ENCODE results near the gene LIPC.

Gene LIPC

GRCh38 chr15:58498821-58499580 is 67.2 kb downstream of the LIPC start:
- DNase-seq, result no peak

GRCh38 chr15:58501006-58501405 is 69.2 kb downstream of the LIPC start:
- no peak for DNase-seq

GRCh38 chr15:58501636-58502188 is 69.9 kb downstream of the LIPC start:
- no peak for DNase-seq

GRCh38 chr15:58503139-58504027 is 71.6 kb downstream of the LIPC start:
- no peak for DNase-seq

GRCh38 chr15:58504674-58505234 is 73.0 kb downstream of the LIPC start:
- DNase-seq, result no peak

- no peak for DNase-seq
These were observed 73.8 kb downstream of the LIPC start for GRCh38 chr15:58505581-58505980.

- no peak for DNase-seq
These were observed 74.3 kb downstream of the LIPC start for GRCh38 chr15:58506064-58506490.

GRCh38 chr15:58506783-58507668 is 75.2 kb downstream of the LIPC start:
- no peak for DNase-seq

GRCh38 chr15:58509556-58509955 is 77.8 kb downstream of the LIPC start:
- no peak for DNase-seq

- DNase-seq, result no peak
These were observed 79.2 kb downstream of the LIPC start for GRCh38 chr15:58510715-58511598.

- DNase-seq, result no peak
These were observed 79.8 kb downstream of the LIPC start for GRCh38 chr15:58511599-58511987.

- DNase-seq, result no peak
These were observed 80.7 kb downstream of the LIPC start for GRCh38 chr15:58512522-58512921.

GRCh38 chr15:58513008-58513407 is 81.2 kb downstream of the LIPC start:
- no peak for DNase-seq

- DNase-seq, result no peak
These were observed 82.0 kb downstream of the LIPC start for GRCh38 chr15:58513726-58514336.

GRCh38 chr15:58515807-58516206 is 84.0 kb downstream of the LIPC start:
- no peak for DNase-seq

- no peak for DNase-seq
These were observed 85.5 kb downstream of the LIPC start for GRCh38 chr15:58517252-58517681.

- no peak for DNase-seq
These were observed 86.1 kb downstream of the LIPC start for GRCh38 chr15:58517682-58518525.

GRCh38 chr15:58518626-58519025 is 86.8 kb downstream of the LIPC start:
- no peak for DNase-seq

GRCh38 chr15:58519516-58519915 is 87.7 kb downstream of the LIPC start:
- no peak for DNase-seq

- DNase-seq, result no peak
These were observed 88.7 kb downstream of the LIPC start for GRCh38 chr15:58520464-58520863.

Measured in NCI-H510A treated with DMSO at 0.1 percent for 48 hours (cell line).